Endothelial cell of umbilical vein (primary cell): ENCODE results near the gene ZNF366. TPM values are rescaled to one million over a fixed set of nuclear protein-coding genes. Genes with fewer than 3 reads are reported as not detected.

ENCODE experiments used
- BruUV-seq: library from RNA; stranded (reverse); fragments of 400-500 nt; replicated peaks from 2 replicates; lab custom pipeline; 2021; lab: Mats Ljungman, UMichigan
- CTCF ChIA-PET: fragments of 300-600, 350-600 bp; sonication (Branson Sonifier 250); formaldehyde crosslinking; loops from one replicate; lab custom pipeline; 2021; ENCODE audit warnings: antibody characterized with exemption, inconsistent platforms; lab: Charles Lee
- POLR2A ChIA-PET: fragments of 300-600, 350-600 bp; sonication (Branson Sonifier 250); formaldehyde crosslinking; loops from one replicate; lab custom pipeline; 2021; ENCODE audit warnings: antibody characterized with exemption, inconsistent platforms; lab: Charles Lee
- DNase-seq: peaks from one replicate; pipeline ENCODE4 v3.0.0-alpha.2; 2011; ENCODE audit warnings: low read depth, low spot score
- FAIRE-seq: peaks from 2 replicates; lab custom pipeline; 2011; peaks lifted over from hg19 to GRCh38; lab: Jason Lieb, UNC
- H2AFZ ChIP-seq: 2 replicates; pipeline ENCODE4 v1.6.0; 2012; ENCODE audit warnings: low read depth, low read length, control low read depth, inconsistent platforms
- H3K27ac ChIP-seq: 2 replicates; pipeline ENCODE4 v1.5.1; 2011; ENCODE audit warnings: low read depth, mild to moderate bottlenecking, control low read depth, low read length, moderate library complexity; ENCODE audit not compliant: insufficient read depth
- H3K27me3 ChIP-seq, 2 experiments: 2 replicates each; pipeline versions ENCODE4 v1.6.0 to v1.6.1; 2011; ENCODE audit warnings: low read length in 2 of 2, mixed read lengths in 1 of 2; ENCODE audit not compliant: control insufficient read depth in 2 of 2, insufficient read depth in 2 of 2
- H3K36me3 ChIP-seq, 2 experiments: 2 replicates in 1 of 2; 3 replicates in 1 of 2; pipeline ENCODE4 v1.5.1; 2011; ENCODE audit warnings: low read length in 2 of 2, mild to moderate bottlenecking in 1 of 2, moderate library complexity in 1 of 2; ENCODE audit not compliant: control insufficient read depth in 2 of 2, insufficient read depth in 2 of 2; ENCODE audit errors: extremely low read depth in 1 of 2
- H3K4me1 ChIP-seq: 3 replicates; pipeline ENCODE4 v1.5.1; 2011; ENCODE audit warnings: mild to moderate bottlenecking, low read length; ENCODE audit not compliant: control insufficient read depth, insufficient read depth; ENCODE audit errors: extremely low read depth
- H3K4me2 ChIP-seq: 2 replicates; pipeline ENCODE4 v1.6.1; 2011; ENCODE audit warnings: low read length, control low read depth, mixed read lengths; ENCODE audit not compliant: insufficient read depth
- H3K4me3 ChIP-seq, 3 experiments: fragments of 200-600 bp in 1 of 3; sonication (generic), shearing (Covaris generic) in 1 of 3; replicated peaks in 1 of 3; 2 replicates each; pipeline ENCODE4 v1.5.1; 2011 to 2016; ENCODE audit warnings: control low read depth in 3 of 3, low read length in 3 of 3, mild to moderate bottlenecking in 2 of 3, inconsistent platforms in 1 of 3, low read depth in 1 of 3, moderate library complexity in 1 of 3; ENCODE audit not compliant: insufficient read depth in 1 of 3
- H3K79me2 ChIP-seq: 2 replicates; pipeline ENCODE4 v1.6.0; 2012; ENCODE audit warnings: low read length, inconsistent platforms; ENCODE audit not compliant: control insufficient read depth, insufficient read depth
- H3K9ac ChIP-seq: replicated peaks from 2 replicates; pipeline ENCODE3; 2011; ENCODE audit warnings: low read length, control low read depth; ENCODE audit not compliant: insufficient read depth; ENCODE audit errors: extremely low read depth
- H3K9me1 ChIP-seq: replicated peaks from 3 replicates; pipeline ENCODE4 v1.6.0; 2011; ENCODE audit warnings: mild to moderate bottlenecking, low read length; ENCODE audit not compliant: control insufficient read depth, insufficient read depth; ENCODE audit errors: extremely low read depth
- H3K9me3 ChIP-seq: replicated peaks from 2 replicates; pipeline ENCODE4 v1.5.1; 2012; ENCODE audit warnings: low read length, inconsistent platforms; ENCODE audit not compliant: control insufficient read depth, insufficient read depth
- H4K20me1 ChIP-seq: replicated peaks from 2 replicates; pipeline ENCODE3; 2011; ENCODE audit warnings: mild to moderate bottlenecking, low read length; ENCODE audit not compliant: control insufficient read depth, insufficient read depth; ENCODE audit errors: extremely low read depth
- EZH2 ChIP-seq: IDR thresholded peaks from 2 replicates; pipeline ENCODE4 v1.6.1; 2012; ENCODE audit warnings: borderline replicate concordance, low read depth, mild to moderate bottlenecking, moderate library complexity, low read length, inconsistent platforms; ENCODE audit not compliant: severe bottlenecking
- FOS ChIP-seq: IDR thresholded peaks from 2 replicates; pipeline ENCODE4 v1.6.1; 2011; ENCODE audit warnings: mild to moderate bottlenecking, low read length, moderate library complexity, borderline replicate concordance; ENCODE audit not compliant: insufficient read depth
- GATA2 ChIP-seq: IDR thresholded peaks from 2 replicates; pipeline ENCODE4 v1.7.0; 2011; ENCODE audit warnings: low read depth, mild to moderate bottlenecking, moderate library complexity, mixed read lengths, low read length; ENCODE audit not compliant: insufficient read length, insufficient read depth
- JUN ChIP-seq: IDR thresholded peaks from 2 replicates; pipeline ENCODE4 v1.6.1; 2011; ENCODE audit warnings: borderline replicate concordance, low read depth; ENCODE audit not compliant: insufficient read length, insufficient read depth
- MYC ChIP-seq: IDR thresholded peaks from one replicate; pipeline ENCODE4 v1.6.1; 2011; ENCODE audit warnings: mild to moderate bottlenecking, low read depth, low read length
- POLR2A ChIP-seq: IDR thresholded peaks from 2 replicates; pipeline ENCODE4 v1.6.1; 2012; ENCODE audit warnings: low read depth, mild to moderate bottlenecking, control low read depth, low read length
- POLR2AphosphoS5 ChIP-seq: IDR thresholded peaks from 2 replicates; pipeline ENCODE4 v1.6.1; 2012; ENCODE audit warnings: low read depth, mild to moderate bottlenecking, control low read depth, low read length, moderate library complexity; ENCODE audit not compliant: insufficient read depth
- dilution Hi-C: fragments of 300-500 bp; cut with MboI; formaldehyde crosslinking; loops from one replicate; pipeline ENCODE4 v1.15.0; 2019; ENCODE audit warnings: low sequenced_read_pairs; ENCODE audit not compliant: extremely low pct_ligation_motif_present
- intact Hi-C: fragments of 100-400 bp; cut with micrococcal nuclease; formaldehyde crosslinking; loops from one replicate; pipeline ENCODE4 v1.10.0; 2022
- polyA plus RNA-seq, 4 experiments: library from polyadenylated mRNA; depleted of rRNA in 3 of 4; stranded (reverse) in 3 of 4; unstranded in 1 of 4; fragments of >200 nt; gene quantifications; 2 replicates each; pipeline versions ENCODE4 v1.2.1 to v1.2.3, GENCODE V29; 2011 to 2012; ENCODE audit warnings: missing spikeins in 1 of 4
- total RNA-seq: library from RNA; stranded (reverse); gene quantifications from 2 replicates; pipeline ENCODE4 v1.2.3, GENCODE V29; 2021
- TF ChIP-seq, protein P1 (sequence below): IDR thresholded peaks from 2 replicates; pipeline ENCODE4 v1.6.1; 2011; ENCODE audit not compliant: insufficient read depth, insufficient read length
- TF ChIP-seq, protein P2 (sequence below), 2 donors: IDR thresholded peaks; 1 replicate in 1 of 2; 2 replicates in 1 of 2; pipeline ENCODE4 v1.5.1; 2011; ENCODE audit warnings: low read length in 2 of 2, mild to moderate bottlenecking in 2 of 2, moderate library complexity in 2 of 2, control low read depth in 1 of 2, inconsistent platforms in 1 of 2, low read depth in 1 of 2; ENCODE audit not compliant: insufficient read depth in 1 of 2; ENCODE audit errors: extremely low read depth in 1 of 2

ZNF366 gene
- total and polyA plus RNA-seq, 2 donors (not counting 3 experiments of a cell fraction or from before 2014, with no cell fraction given) = 1.3 to 4.1 TPM

DNA sequence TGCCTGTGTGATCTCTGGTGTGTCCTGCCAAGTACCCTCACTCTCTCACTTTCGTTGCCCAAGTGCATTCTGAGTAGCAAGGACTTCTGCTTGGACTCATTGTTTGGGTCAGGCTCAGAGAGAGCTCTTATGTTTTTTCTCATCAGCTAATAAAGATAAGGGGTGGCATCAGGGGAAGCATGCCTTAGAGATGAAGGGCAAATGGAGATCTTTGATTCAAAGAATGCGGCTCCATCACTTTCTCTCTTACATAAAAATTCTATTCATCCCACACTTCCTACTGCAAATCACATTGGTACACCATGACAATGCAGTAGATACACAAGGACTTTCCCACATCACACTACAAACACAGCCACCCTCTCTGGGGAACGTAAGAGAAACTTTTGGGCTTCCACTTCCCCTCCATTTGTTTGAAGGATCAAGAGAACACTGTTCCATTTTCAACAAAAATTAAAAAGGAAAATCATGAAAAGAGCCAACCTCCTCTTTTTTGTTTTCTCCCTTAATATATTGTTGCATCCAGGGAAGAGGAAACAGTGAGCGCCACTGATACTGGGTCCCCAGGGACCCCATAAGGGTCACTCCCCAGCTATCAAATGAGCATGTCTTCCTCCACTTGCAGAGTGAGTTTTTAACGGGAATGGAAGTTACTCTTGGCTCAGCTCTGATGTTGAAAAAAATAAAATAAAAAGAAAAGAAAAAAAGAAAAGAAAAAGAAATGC is 73.0 kb downstream of the ZNF366 start:
- H3K4me3 ChIP-seq = no peak overlapping the region
- no peaks in the 10 kb centered on the region for H3K9me3 ChIP-seq
- no peaks in the 10 kb centered on the region for H3K36me3 ChIP-seq
- POLR2A ChIA-PET = interaction anchor here (0.7 kb wide), 1 partner anchor 1014 kb away, joined by 5 read pairs; no protein-coding TSS in a partner anchor
- DNase-seq = no peak
- no peak for FAIRE-seq
- CTCF ChIA-PET = interaction anchor here (0.7 to 1.5 kb wide), 4 partner anchors 9 to 37 kb away, joined by 3 to 4 read pairs (median 3); no protein-coding TSS in a partner anchor
- H3K9me1 ChIP-seq = no peaks in the 10 kb centered on the region
- no peak overlapping the region for H3K27ac ChIP-seq
- no peaks in the 10 kb centered on the region for H3K27me3 ChIP-seq
- dilution Hi-C loops (no loop called here), intact Hi-C loops (no loop called here)
- H3K4me2 ChIP-seq = no peak overlapping the region
- TF ChIP-seq JUN (no peak), MYC (no peak), EZH2 (no peak), POLR2A (no peak), POLR2AphosphoS5 (no peak), GATA2 (no peak), FOS (no peak)
- TF ChIP-seq, protein P1, sequence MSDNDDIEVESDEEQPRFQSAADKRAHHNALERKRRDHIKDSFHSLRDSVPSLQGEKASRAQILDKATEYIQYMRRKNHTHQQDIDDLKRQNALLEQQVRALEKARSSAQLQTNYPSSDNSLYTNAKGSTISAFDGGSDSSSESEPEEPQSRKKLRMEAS = no peak
- TF ChIP-seq, protein P2, sequence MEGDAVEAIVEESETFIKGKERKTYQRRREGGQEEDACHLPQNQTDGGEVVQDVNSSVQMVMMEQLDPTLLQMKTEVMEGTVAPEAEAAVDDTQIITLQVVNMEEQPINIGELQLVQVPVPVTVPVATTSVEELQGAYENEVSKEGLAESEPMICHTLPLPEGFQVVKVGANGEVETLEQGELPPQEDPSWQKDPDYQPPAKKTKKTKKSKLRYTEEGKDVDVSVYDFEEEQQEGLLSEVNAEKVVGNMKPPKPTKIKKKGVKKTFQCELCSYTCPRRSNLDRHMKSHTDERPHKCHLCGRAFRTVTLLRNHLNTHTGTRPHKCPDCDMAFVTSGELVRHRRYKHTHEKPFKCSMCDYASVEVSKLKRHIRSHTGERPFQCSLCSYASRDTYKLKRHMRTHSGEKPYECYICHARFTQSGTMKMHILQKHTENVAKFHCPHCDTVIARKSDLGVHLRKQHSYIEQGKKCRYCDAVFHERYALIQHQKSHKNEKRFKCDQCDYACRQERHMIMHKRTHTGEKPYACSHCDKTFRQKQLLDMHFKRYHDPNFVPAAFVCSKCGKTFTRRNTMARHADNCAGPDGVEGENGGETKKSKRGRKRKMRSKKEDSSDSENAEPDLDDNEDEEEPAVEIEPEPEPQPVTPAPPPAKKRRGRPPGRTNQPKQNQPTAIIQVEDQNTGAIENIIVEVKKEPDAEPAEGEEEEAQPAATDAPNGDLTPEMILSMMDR (IDR thresholded peaks at IDR 0.05; ENCODE audit: extremely low read depth in 1 of 2, insufficient read depth in 1 of 2, low read depth in 1 of 2, low read length in 2 of 2) = no peak
- no peaks in the 10 kb centered on the region for H3K79me2 ChIP-seq
- no peaks in the 10 kb centered on the region for H4K20me1 ChIP-seq
- BruUV-seq = no TSS peak
- H3K4me1 ChIP-seq = peaks cover under 1% of the 10 kb centered on the region
- H2AFZ ChIP-seq = no peak overlapping the region
- no peak overlapping the region for H3K9ac ChIP-seq
